CD14-positive monocyte (primary cell): ENCODE data around the gene HGFAC. TPM values are rescaled to one million over a fixed set of nuclear protein-coding genes. Genes with fewer than 3 reads are reported as not detected.

Experiments
- DNase-seq, 3 donors: peaks; one replicate each; pipeline ENCODE4 v3.0.0-alpha.2; 2011 to 2022
- H2AFZ ChIP-seq: 2 replicates; pipeline ENCODE4 v1.6.0; 2012; ENCODE audit warnings: mild to moderate bottlenecking, low read depth, low read length, inconsistent platforms; ENCODE audit not compliant: insufficient read depth, poor library complexity, severe bottlenecking
- H3K27ac ChIP-seq, 2 donors: 1 replicate in 1 of 2; 2 replicates in 1 of 2; pipeline ENCODE4 v1.5.1; 2012 to 2013; ENCODE audit warnings: low read length in 2 of 2, control low read depth in 1 of 2, inconsistent platforms in 1 of 2, low read depth in 1 of 2, mild to moderate bottlenecking in 1 of 2
- H3K27me3 ChIP-seq, 2 donors: one replicate each; pipeline versions ENCODE4 v1.6.0 to v1.6.1; 2011 to 2013; ENCODE audit warnings: low read length in 2 of 2; ENCODE audit not compliant: control insufficient read depth in 2 of 2, insufficient read depth in 2 of 2
- H3K36me3 ChIP-seq, 2 donors: replicated peaks in 1 of 2; 1 replicate in 1 of 2; 2 replicates in 1 of 2; pipeline versions ENCODE4 v1.5.1 to v1.6.1; 2012 to 2013; ENCODE audit warnings: low read length in 2 of 2, control low read depth in 1 of 2, inconsistent platforms in 1 of 2, mild to moderate bottlenecking in 1 of 2; ENCODE audit not compliant: insufficient read depth in 2 of 2, control insufficient read depth in 1 of 2
- H3K4me1 ChIP-seq, 2 donors: 1 replicate in 1 of 2; 2 replicates in 1 of 2; pipeline versions ENCODE4 v1.5.1 to v1.6.1; 2012 to 2013; ENCODE audit warnings: low read length in 2 of 2, control low read depth in 1 of 2, inconsistent platforms in 1 of 2, mild to moderate bottlenecking in 1 of 2, moderate library complexity in 1 of 2; ENCODE audit not compliant: insufficient read depth in 2 of 2, control insufficient read depth in 1 of 2
- H3K4me2 ChIP-seq: replicated peaks from 2 replicates; pipeline ENCODE3; 2012; ENCODE audit warnings: low read length, moderate library complexity, mild to moderate bottlenecking; ENCODE audit not compliant: poor library complexity, severe bottlenecking; ENCODE audit errors: extremely low read depth
- H3K4me3 ChIP-seq, 3 experiments: fragments of 200-600 bp in 1 of 3; sonication (generic) in 1 of 3; replicated peaks in 1 of 3; 1 replicate in 2 of 3; 2 replicates in 1 of 3; pipeline ENCODE4 v1.5.1; 2011 to 2013; ENCODE audit warnings: low read length in 3 of 3, mild to moderate bottlenecking in 3 of 3, control low read depth in 2 of 3, low read depth in 2 of 3, inconsistent platforms in 1 of 3, moderate library complexity in 1 of 3
- H3K79me2 ChIP-seq: 2 replicates; pipeline ENCODE4 v1.6.0; 2012; ENCODE audit warnings: mild to moderate bottlenecking, control low read depth, inconsistent platforms, low read length, moderate library complexity; ENCODE audit not compliant: insufficient read depth
- H3K9ac ChIP-seq: 2 replicates; pipeline ENCODE4 v1.6.0; 2017; ENCODE audit warnings: low read length, mild to moderate bottlenecking; ENCODE audit not compliant: insufficient read depth, poor library complexity, severe bottlenecking
- H3K9me3 ChIP-seq, 2 donors: replicated peaks in 1 of 2; 1 replicate in 1 of 2; 2 replicates in 1 of 2; pipeline versions ENCODE4 v1.5.1 to v1.6.1; 2012 to 2013; ENCODE audit warnings: low read length in 2 of 2, control low read depth in 1 of 2; ENCODE audit not compliant: control insufficient read depth in 1 of 2, insufficient read depth in 1 of 2
- H4K20me1 ChIP-seq: 2 replicates; pipeline ENCODE4 v1.6.0; 2012; ENCODE audit warnings: mild to moderate bottlenecking, low read length, control low read depth, moderate library complexity; ENCODE audit not compliant: insufficient read depth
- H3K27ac Mint-ChIP-seq, 7 donors: one replicate each; pipeline ENCODE4 v1.8.0; 2020; ENCODE audit warnings: mild to moderate bottlenecking in 7 of 7, mixed read lengths in 7 of 7, moderate library complexity in 6 of 7, inconsistent platforms in 2 of 7
- H3K27me3 Mint-ChIP-seq, 3 donors: one replicate each; pipeline ENCODE4 v1.8.0; 2021 to 2022; ENCODE audit warnings: low read depth in 3 of 3, mild to moderate bottlenecking in 3 of 3, mixed read lengths in 3 of 3, moderate library complexity in 3 of 3, inconsistent platforms in 1 of 3
- H3K36me3 Mint-ChIP-seq, 2 donors: one replicate each; pipeline ENCODE4 v1.8.0; 2020; ENCODE audit warnings: mixed read lengths in 2 of 2, inconsistent platforms in 1 of 2, mild to moderate bottlenecking in 1 of 2
- H3K4me1 Mint-ChIP-seq: one replicate; pipeline ENCODE4 v1.8.0; 2020; ENCODE audit warnings: mild to moderate bottlenecking, mixed read lengths
- H3K4me3 Mint-ChIP-seq, 2 donors: one replicate each; pipeline ENCODE4 v1.8.0; 2020; ENCODE audit warnings: mild to moderate bottlenecking in 2 of 2, mixed read lengths in 2 of 2, moderate library complexity in 1 of 2
- H3K9me3 Mint-ChIP-seq, 7 donors: one replicate each; pipeline ENCODE4 v1.8.0; 2020 to 2022; ENCODE audit warnings: mixed read lengths in 7 of 7, mild to moderate bottlenecking in 6 of 7, moderate library complexity in 6 of 7, inconsistent platforms in 2 of 7
- CTCF ChIP-seq: fragments of 200-600 bp; IDR thresholded peaks from one replicate; pipeline ENCODE4 v1.8.0; 2022; ENCODE audit warnings: antibody characterized with exemption, mild to moderate bottlenecking
- WGBS: methylation state at CpG from one replicate; pipeline ENCODE4 v1.1.5; 2013; ENCODE audit warnings: missing lambda C conversion rate; ENCODE audit not compliant: insufficient coverage; 5-methylcytosine and 5-hydroxymethylcytosine counted together
- intact Hi-C, 2 donors: fragments of 100-400 bp; cut with micrococcal nuclease; formaldehyde crosslinking; loops; one replicate each; pipeline versions ENCODE4 v1.15.0 to v1.15.1; 2023
- polyA plus RNA-seq, 3 donors: library from polyadenylated mRNA; depleted of rRNA in 1 of 3; unstranded in 2 of 3; stranded (reverse) in 1 of 3; fragments of 300-500 nt in 2 of 3; fragments of >200 nt in 1 of 3; fragmentation: Illumina TruSeq in 2 of 3; gene quantifications; 1 replicate in 2 of 3; 2 replicates in 1 of 3; pipeline ENCODE4 v1.2.3, GENCODE V29; 2012 to 2021

Gene HGFAC
- polyA plus RNA-seq, 3 donors, result 0.17 TPM; not detected in 2

- peaks cover 5 to 6% of the 10 kb centered on the region in 2 donors for H3K4me1 ChIP-seq
- Mint-ChIP-seq H3K4me1 (peaks cover 10% of the 10 kb centered on the region), H3K27me3 (peaks cover 0 to 3% (median 1%) of the 10 kb centered on the region in 3 donors), H3K9me3 (peaks cover 0 to 3% (median 0%) of the 10 kb centered on the region in 7 donors), H3K27ac (no peak overlapping the region), H3K4me3 (no peak overlapping the region), H3K36me3 (no peaks in the 10 kb centered on the region)
- H3K79me2 ChIP-seq, result no peaks in the 10 kb centered on the region
- no peak overlapping the region for H3K4me3 ChIP-seq
- DNase-seq, result no peak
- TF ChIP-seq CTCF, result no peak
- H3K27me3 ChIP-seq, result no peaks in the 10 kb centered on the region
- H2AFZ ChIP-seq, result no peak overlapping the region
- no peaks in the 10 kb centered on the region for H3K36me3 ChIP-seq
- WGBS, result 96% methylated on average over 55 of the region's 56 CpGs
- H4K20me1 ChIP-seq, result no peaks in the 10 kb centered on the region
- no peaks in the 10 kb centered on the region for H3K9me3 ChIP-seq
- intact Hi-C loops, result loop anchor here (5.0 to 10.0 kb wide), 2 partner anchors 250 to 252 kb away; no protein-coding TSS in a partner anchor
- H3K27ac ChIP-seq, result no peak overlapping the region
- H3K4me2 ChIP-seq, result no peak overlapping the region
- H3K9ac ChIP-seq, result no peak overlapping the region
Observed at GRCh38 chr4:3444351-3445110, 2.8 kb downstream of the HGFAC start.

- no peak overlapping the region for H3K9ac ChIP-seq
- no peaks in the 10 kb centered on the region for H3K79me2 ChIP-seq
- H4K20me1 ChIP-seq, result no peaks in the 10 kb centered on the region
- Mint-ChIP-seq H3K36me3 (no peaks in the 10 kb centered on the region), H3K4me3 (no peak overlapping the region), H3K27ac (no peak overlapping the region), H3K27me3 (peaks cover 1 to 3% (median 2%) of the 10 kb centered on the region in 3 donors), H3K9me3 (peaks cover 0 to 3% (median 0%) of the 10 kb centered on the region in 7 donors), H3K4me1 (peaks cover 6% of the 10 kb centered on the region)
- no peak overlapping the region for H2AFZ ChIP-seq
- 89% methylated on average over 29 of the region's 34 CpGs for WGBS
- no peak for TF ChIP-seq CTCF
- no peak overlapping the region for H3K4me2 ChIP-seq
- no peaks in the 10 kb centered on the region for H3K36me3 ChIP-seq
- intact Hi-C loops, result loop anchor here in 1 of 2 donors (10.0 kb wide), 1 partner anchor 250 kb away; no protein-coding TSS in a partner anchor
- no peak overlapping the region for H3K27ac ChIP-seq
- no peak for DNase-seq
- H3K9me3 ChIP-seq, result no peaks in the 10 kb centered on the region
- peaks cover 5 to 6% of the 10 kb centered on the region in 2 donors for H3K4me1 ChIP-seq
- H3K4me3 ChIP-seq, result no peak overlapping the region
- H3K27me3 ChIP-seq, result no peaks in the 10 kb centered on the region
Observed at GRCh38 chr4:3445111-3445820, 3.5 kb downstream of the HGFAC start.
